ENCODE data around the gene SERPINC1. TPM values are rescaled to one million over a fixed set of nuclear protein-coding genes. Genes with fewer than 3 reads are reported as not detected.

SERPINC1 gene
- total and polyA plus RNA-seq, 2 of the 13 experiments (the other 11 are each of a cell fraction or from before 2014, with no cell fraction given), result 142 to 205 TPM

DNA sequence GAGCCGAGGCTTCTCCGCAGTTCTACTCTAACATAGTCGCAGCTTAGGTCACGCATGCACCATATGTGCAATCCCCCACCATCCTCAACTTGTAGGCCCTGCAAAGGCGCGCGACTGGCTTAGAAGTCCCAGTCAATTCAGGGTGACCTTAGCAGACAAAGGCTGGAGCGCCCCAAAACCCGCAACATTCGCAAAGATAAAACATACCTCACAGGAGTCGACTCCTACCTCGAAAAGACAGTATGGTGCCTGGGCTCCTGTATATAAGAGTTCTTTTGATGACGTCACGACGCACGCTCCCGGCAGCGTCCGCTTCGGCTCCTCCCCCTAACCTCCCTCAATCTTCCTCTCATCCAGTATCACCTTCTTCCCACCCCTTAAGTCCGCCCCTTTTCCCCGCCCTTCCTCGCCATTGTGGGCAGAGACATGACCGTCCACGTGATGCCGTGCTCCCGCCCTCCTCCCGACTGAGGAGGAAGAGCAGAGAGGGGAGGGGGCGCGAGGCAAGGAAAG is 49.3 kb downstream of the SERPINC1 start, which contains the start of gene GAS5:
Gene GAS5, minus strand, starts transcription at position 237 of the 513 bp plus-strand sequence.
- FAIRE-seq (peak; percentile 88), ATAC-seq (peak; percentile 87), DNase-seq (ENCODE audit: low spot score) (peak; percentile 99)
- ChIA-PET CTCF (ENCODE audit: low intra/inter-chr PET ratio, low total read pairs) (no interaction called here), POLR2A (interaction anchor here (0.6 to 3.9 kb wide), 37 partner anchors 8 to 1155 kb away, joined by 3 to 47 read pairs (median 4); partner anchors contain the start of genes CACYBP, CENPL, DARS2 and KLHL20)
- peaks cover 38% of the 10 kb centered on the region for H4K20me1 ChIP-seq (ENCODE audit: insufficient read depth, low read length)
- in situ Hi-C loops (cut with HindIII; ENCODE audit: extremely low pct_ligation_motif_present, low pct_unique_long_range_greater_than_20kb) (loop anchor here (10.0 kb wide), 1 partner anchor 207 kb away; no protein-coding TSS in a partner anchor), intact Hi-C loops (cut with micrococcal nuclease; ENCODE audit: unreplicated experiment) (loop anchor here (2.0 to 5.0 kb wide), 2 partner anchors 59 to 155 kb away; partner anchors contain the start of gene RC3H1)
- peaks cover 45% of the 10 kb centered on the region for H3K4me1 ChIP-seq (ENCODE audit: insufficient read depth, low read length)
- BruUV-seq (replicated peaks), result no TSS peak
- H3K9me3 ChIP-seq (ENCODE audit: low read length), result no peaks in the 10 kb centered on the region
- H3K4me3 ChIP-seq (replicated peaks in 1 of 3; ENCODE audit: insufficient read depth in 1 of 3, low read depth in 2 of 3, low read length in 3 of 3), result peak within 1 kb of the TSS; percentile 58 to 98 (median 94)
- peak within 1 kb of the TSS; percentile 91 for H3K27ac ChIP-seq (ENCODE audit: extremely low read length, insufficient read depth, low read length)
- H3K9ac ChIP-seq (ENCODE audit: insufficient read depth, low read depth, low read length), result peak within 1 kb of the TSS; percentile 95
- peak within 1 kb of the TSS; percentile 88 for H3K4me2 ChIP-seq (ENCODE audit: low read depth, low read length)
- no peaks in the 10 kb centered on the region; a peak in 1 of 5 replicates for H3K27me3 ChIP-seq (ENCODE audit: control insufficient read depth in 1 of 2, insufficient read depth in 2 of 2, low read length in 2 of 2)
- WGBS (ENCODE audit: low lambda C conversion rate), result under 1% methylated on average over 24 of the region's 30 CpGs
- peak within 1 kb of the TSS; percentile 58 for H2AFZ ChIP-seq (ENCODE audit: low read length)
- peaks cover 4 to 52% of the 10 kb centered on the region in 2 experiments for H3K36me3 ChIP-seq (replicated peaks in 1 of 2; ENCODE audit: control insufficient read depth in 1 of 2, insufficient read depth in 2 of 2, low read length in 2 of 2)
- peaks cover 28% of the 10 kb centered on the region for H3K79me2 ChIP-seq (ENCODE audit: insufficient read depth, low read length)
- TF ChIP-seq ZFP62 (CRISPR knock-in tag; IDR thresholded peaks at IDR 0.05) (no peak), NFYB (CRISPR knock-in tag; IDR thresholded peaks at IDR 0.05) (peak; percentile 57), ZNF530 (CRISPR knock-in tag; IDR thresholded peaks at IDR 0.05; ENCODE audit: low read depth) (no peak), HDAC6 (IDR thresholded peaks at IDR 0.05; ENCODE audit: low read depth, low read length) (no peak), PHF20 (CRISPR knock-in tag; IDR thresholded peaks at IDR 0.05) (0 out of 2 replicates have a peak, but pooled peaks have one; percentile 62), ZNF354B (CRISPR knock-in tag; IDR thresholded peaks at IDR 0.05) (no peak), RARA (CRISPR knock-in tag; IDR thresholded peaks at IDR 0.05) (0 out of 2 replicates have a peak, but pooled peaks have one; percentile 16), ZNF33B (CRISPR knock-in tag; IDR thresholded peaks at IDR 0.05) (no peak), ZNF138 (CRISPR knock-in tag; IDR thresholded peaks at IDR 0.05; ENCODE audit: low read depth) (no peak), ZFX (CRISPR knock-in tag; IDR thresholded peaks at IDR 0.05; ENCODE audit: low read depth) (no peak; the same call in none of the 2 replicates), ZFP36 (IDR thresholded peaks at IDR 0.05; ENCODE audit: borderline replicate concordance, low read depth, low read length, partially characterized antibody) (no peak), HIVEP1 (CRISPR knock-in tag; IDR thresholded peaks at IDR 0.05) (no peak), ZNF850 (CRISPR knock-in tag; conservative IDR thresholded peaks at IDR 0.05) (no peak), RBM39 (IDR thresholded peaks at IDR 0.05; ENCODE audit: low read depth, low read length, poor library complexity, severe bottlenecking) (no peak), NCOA1 (CRISPR knock-in tag; IDR thresholded peaks at IDR 0.05) (no peak), EED (CRISPR knock-in tag; IDR thresholded peaks at IDR 0.05) (0 out of 2 replicates have a peak, but pooled peaks have one; percentile 33), FOXP1 (IDR thresholded peaks at IDR 0.05) (no peak), FOXP1 (CRISPR knock-in tag; IDR thresholded peaks at IDR 0.05) (peak; percentile 18; the same call in 1 of the 2 replicates), RXRB (CRISPR knock-in tag; IDR thresholded peaks at IDR 0.05; ENCODE audit: borderline replicate concordance) (peak; percentile 31; the same call in 1 of the 2 replicates), NFYC (CRISPR knock-in tag; IDR thresholded peaks at IDR 0.05) (no peak; the same call in 1 of the 2 replicates)
- TF ChIP-seq, protein P1, sequence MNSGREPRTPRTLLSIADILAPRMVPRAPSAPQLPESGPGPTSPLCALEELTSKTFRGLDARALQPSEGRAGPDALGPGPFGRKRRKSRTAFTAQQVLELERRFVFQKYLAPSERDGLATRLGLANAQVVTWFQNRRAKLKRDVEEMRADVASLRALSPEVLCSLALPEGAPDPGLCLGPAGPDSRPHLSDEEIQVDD (CRISPR knock-in tag; IDR thresholded peaks at IDR 0.05; ENCODE audit: borderline replicate concordance), result no peak
- TF ChIP-seq, protein P2, sequence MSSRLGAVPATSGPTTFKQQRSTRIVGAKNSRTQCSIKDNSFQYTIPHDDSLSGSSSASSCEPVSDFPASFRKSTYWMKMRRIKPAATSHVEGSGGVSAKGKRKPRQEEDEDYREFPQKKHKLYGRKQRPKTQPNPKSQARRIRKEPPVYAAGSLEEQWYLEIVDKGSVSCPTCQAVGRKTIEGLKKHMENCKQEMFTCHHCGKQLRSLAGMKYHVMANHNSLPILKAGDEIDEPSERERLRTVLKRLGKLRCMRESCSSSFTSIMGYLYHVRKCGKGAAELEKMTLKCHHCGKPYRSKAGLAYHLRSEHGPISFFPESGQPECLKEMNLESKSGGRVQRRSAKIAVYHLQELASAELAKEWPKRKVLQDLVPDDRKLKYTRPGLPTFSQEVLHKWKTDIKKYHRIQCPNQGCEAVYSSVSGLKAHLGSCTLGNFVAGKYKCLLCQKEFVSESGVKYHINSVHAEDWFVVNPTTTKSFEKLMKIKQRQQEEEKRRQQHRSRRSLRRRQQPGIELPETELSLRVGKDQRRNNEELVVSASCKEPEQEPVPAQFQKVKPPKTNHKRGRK (CRISPR knock-in tag; IDR thresholded peaks at IDR 0.05), result no peak

All from HepG2 (cell line).